GM18519 (cell line): ENCODE data around the gene PFKM.
"Not testable (repeated sequence)": the region's sequence is repeated elsewhere in the genome, so short reads cannot be mapped to it uniquely, and the experiment has no call there.

Source experiments
- ATAC-seq: cut with Tn5 transposase; IDR thresholded peaks from one replicate; pipeline ENCODE4 v1.9.1; 2021; ENCODE audit warnings: mild to moderate bottlenecking, moderate library complexity; ENCODE audit not compliant: unreplicated experiment, low FRiP score

PFKM gene

DNA sequence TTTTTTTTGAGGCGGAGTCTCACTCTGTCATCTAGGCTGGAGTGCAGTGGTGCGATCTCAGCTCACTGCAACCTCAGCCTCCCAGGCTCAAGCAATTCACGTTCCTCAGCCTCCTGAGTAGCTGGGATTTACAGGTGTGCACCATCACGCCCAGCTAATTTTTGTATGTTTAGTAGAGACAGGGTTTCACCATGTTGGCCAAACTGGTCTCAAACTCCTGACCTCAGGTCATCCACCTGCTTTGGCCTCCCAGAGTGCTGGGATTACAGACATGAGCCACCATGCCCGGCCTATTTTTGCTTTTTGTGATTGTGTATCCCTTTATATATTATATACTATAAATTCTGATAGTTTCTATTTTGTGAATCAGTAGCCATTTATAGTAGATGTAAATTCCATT lies 36.6 kb downstream of the PFKM start:
- not testable (repeated sequence) for ATAC-seq

DNA sequence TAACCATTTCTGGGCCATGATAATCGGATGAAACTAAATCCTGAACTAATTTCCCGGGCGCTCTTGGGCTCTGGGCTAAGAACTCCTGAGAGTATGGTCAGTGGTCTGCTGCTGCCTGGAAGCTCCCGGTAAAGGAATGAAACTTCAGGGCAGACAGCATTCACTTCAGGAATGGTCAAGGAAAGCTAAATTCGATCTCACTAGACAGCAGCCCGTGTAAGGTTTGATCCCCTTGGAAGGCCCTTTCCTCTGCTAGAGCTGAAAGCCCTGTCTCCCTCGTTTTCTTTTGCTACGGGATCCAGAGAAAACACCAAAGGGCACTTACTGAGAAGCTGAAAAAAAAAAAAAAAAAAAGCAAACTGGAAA lies 37.5 kb downstream of the PFKM start:
- no peak for ATAC-seq

DNA sequence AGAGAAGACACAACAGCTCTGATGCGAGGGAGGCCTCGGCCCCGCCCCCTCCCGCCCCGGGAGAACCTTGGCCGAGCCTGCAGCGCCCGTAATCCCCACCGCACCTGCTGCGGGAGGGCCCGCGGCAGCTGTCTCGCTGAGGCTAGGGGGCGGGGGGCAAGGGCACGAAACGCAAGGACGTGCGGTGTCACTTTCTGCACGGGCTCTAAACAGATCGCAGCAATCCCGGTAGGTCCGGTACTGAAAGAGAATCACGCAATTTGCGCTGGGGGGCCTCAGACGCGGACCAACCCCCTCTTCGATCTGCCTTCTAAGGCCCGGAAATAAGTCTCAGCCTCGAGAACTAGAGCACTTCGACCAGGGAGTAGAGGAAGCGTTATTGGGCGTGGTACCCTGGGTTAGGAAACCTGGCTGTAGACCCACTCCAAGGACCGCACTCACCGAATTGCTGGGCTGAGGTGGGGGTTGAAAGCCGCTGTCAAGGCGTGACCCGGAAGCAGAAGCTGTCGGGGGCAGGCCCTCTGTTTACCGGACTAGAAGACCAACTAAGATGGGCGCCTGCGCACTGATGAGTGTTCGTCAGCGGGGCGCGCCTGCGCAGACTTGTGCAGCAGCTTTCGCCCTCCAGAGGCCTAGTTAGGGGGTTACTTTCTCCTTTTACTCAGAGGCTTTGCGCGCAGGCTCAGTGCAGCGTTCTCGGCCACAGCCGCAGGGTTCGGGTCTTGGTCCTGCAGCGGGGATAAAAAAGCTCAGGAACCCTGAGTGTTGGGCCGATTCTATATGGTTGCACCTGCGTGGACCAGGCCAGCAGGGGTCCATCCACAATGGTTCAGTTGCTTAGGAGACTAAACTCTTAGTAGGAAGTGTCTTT lies 38.1 kb downstream of the PFKM start, which contains the start of gene ASB8:
ASB8 (minus strand) TSS at position 498 of the 871 bp plus-strand sequence. CDS start 4,019 bp downstream, outside the sequence.
- peak; percentile 87 for ATAC-seq

DNA sequence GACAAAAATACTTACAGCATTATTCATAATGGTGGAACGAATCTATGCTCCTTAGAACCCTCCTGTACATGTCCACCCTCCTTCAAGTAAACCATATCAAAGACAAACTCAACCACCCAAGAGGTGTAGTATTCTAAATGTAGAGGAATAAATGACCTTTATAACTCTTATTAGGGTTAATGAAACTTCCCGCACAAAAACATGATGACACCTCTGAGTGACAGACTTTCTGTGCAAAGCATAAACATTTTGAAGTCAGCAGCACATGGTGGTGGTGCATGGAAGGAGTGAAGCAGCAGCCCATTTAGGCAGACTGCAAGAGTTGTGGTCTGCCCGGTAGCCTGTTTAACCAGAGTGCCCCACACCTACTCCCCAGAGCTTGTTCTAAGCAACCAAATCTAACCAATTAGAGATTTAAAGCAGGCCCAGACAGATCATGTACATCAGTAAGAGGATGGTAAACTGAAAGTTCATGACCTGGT lies 38.8 kb downstream of the PFKM start:
- no peak for ATAC-seq

DNA sequence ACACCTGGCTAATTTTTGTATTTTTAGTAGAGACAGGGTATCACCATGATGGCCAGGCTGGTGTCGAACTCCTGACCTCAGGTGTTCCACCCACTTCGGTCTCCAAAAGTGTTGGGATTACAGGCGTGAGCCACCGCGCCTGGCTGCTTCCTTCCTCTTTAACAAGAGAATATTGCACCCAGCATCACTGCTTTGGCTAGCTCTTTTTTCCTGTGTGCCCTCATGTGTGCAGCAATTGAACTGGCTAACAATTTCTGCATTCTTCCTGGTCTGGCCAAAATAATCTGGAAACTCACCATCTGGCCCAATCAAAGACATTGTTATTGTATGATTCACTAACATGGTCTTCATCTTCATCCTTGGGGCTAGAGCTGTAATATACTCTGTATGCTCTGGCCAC lies 40.9 kb downstream of the PFKM start:
- no peak for ATAC-seq

DNA sequence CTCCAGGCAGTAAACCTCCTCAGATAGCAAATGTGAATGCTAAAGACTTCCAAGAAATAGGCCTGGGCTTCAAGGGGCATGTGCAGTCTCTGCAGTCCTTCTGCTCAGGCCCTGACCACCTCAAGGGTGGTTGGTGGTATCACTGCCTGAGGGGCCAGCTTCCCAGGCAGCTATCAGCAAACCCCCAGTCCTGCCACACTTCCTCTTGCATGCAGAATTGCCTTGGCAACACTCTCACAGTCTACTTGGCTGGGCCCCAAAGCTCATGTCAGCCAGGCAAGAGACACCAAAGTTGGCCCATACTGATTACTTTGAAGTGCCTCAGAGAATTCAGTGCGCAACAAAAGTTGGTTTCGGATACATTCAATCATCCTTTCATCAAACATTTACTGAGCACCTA lies 41.6 kb downstream of the PFKM start:
- ATAC-seq = no peak

DNA sequence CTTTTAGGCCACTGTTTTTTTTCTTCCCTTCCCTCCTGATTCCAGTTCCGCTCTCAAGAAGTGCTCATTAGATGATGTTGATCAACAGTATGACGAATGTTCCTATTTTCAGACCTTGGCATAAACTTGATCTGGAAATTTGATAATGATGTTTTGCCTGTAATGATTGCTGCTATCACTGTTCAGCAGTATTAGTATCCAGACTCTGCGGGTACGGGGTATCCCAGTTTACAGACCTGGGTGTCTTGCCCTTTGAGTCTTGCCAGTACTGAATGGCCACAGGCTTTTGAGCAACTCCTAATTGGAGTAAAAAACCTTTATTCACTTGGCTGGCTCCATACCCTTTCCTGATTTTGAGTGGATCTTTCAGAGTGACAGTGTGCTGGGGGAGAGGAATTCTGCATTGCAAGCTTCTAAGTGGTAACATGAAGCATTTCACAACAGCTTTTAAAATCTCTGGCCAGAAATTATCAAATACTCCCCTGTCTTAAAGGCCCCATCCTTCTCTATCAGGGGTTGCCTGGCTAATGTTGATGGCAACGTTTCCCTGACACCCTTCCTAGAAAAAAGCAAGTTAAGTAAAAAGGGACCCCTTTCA lies 44.1 kb downstream of the PFKM start:
- no peak for ATAC-seq

DNA sequence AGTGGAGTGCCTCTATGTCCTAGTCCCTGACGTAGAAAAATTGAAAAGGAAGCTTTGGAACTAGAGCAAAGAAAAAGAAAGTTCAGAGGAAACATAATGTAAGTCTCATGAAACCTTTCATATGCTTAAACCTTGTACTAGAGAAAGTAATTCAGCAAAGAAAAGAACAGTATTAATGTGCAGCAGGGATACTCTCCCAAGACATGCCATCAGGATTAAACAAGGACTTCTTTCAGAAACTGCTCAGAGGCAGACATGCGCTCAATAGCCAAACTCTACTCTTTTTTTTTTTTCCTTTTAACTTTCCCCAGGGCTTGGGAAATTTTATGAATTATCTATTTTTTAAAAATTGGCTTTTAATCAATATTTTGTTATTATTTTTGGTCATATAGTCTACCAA lies 45.3 kb downstream of the PFKM start:
- no peak for ATAC-seq

DNA sequence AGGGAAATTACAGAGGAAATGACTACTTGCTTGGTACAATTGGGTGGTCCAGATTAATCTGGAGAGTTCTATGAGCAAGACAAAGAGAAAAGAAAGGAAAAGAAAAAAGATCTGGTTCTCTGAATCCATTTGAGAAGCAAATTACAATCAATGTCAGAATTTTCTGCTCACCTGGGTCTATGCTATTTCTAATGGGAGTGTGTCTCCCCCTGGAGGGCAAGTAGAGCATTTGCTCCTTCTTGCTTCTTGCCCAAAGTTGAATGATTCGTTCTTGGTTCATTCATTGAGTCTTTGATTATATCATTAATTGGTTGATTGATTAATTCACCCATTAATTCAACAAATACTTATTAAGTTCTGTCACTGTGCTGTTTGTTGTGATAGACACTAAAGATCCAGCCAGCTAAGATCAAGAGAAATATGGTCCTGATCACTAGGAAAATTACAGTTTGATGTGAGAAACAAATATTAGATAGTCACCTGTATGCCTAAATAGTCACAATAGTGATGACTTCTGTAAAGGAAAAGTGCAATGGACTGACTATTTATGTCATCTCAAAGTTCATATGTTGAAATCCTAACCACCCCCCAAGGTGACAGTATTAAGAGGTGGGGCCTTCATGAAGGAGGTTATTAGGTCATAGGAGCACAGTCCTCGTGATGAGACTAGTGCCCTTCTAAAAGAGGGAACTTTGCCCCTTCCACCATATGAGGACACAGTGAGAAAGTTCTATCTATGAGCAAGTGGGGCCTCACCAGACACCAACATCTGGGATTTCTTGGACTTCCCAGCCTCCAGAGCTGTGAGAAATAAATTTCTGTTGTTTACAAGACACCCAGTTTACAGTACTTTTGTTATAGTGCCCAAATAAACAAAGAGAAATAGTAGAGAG lies 46.2 kb downstream of the PFKM start:
- ATAC-seq = no peak

DNA sequence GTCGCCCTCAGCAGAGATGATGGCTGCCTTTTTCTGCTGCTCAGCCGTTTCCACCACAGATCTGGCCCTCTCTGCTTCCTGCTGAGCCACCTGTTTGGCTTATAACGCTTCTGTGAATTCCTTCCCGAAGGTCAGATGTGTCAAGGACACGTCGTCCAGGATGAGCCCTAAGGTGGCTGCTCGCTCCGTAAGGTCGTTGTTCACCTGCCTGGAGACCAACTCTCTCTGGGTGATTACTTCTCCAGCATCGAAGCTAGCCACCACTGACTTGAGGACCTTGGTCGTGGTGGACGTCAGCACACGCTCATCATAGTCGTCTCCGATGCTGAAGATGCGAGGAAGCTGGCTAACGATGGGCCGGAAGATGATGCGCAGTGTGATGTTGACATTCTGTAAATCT lies 49.8 kb downstream of the PFKM start:
- ATAC-seq = no peak

DNA sequence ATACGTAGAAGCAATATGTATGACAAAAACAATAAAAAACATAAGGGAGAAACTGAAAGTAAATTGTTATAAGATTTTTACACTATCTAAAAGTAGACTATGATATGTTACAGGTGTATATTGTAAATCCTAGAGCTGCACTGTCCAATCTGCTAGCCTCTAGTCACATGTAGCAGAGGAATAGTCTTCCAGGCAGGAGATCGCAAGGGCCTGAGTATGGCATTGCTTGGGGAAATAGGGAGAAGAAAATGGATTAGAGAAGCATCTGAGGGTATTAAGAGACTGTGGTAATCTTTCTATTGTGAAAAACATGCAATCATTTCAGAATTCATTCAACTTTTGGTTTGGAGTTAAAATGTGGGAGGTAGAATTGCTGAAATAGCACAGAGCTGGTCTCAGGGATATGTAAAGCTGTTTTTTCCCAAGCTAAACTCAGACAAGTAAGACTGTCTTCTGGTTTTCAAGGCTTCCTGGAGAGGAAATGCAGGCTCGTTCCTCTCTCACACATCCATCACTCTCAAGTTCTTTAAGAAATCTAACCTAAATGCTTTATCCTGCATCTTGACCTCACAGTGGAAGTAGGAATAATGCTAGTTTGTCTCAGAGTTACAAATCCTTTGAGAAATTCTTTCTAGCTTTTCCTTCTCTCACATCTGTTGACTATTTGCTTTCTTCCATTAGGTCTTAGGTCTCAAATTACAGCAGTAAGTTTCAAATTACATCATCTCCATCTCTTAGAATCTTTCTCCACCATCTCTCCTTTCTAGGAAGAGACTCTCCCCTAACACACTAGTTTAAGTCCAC lies 56.7 kb downstream of the PFKM start:
- no peak for ATAC-seq

DNA sequence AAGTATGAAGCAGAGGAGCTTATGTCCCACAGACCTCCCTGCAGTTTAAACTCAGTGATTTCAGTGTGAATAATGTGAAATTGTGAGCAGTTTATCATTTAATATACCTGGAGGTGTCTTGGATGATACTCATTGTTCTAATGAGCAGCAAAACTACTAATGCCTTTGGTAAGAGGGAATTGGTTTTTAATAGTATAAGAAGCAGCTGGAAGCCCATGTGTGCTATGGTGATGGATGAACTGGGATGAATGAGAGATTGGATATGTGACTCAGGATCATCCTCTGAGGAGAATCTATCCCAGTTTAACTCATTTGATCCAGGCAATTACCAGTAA lies 57.2 kb downstream of the PFKM start:
- ATAC-seq = no peak

DNA sequence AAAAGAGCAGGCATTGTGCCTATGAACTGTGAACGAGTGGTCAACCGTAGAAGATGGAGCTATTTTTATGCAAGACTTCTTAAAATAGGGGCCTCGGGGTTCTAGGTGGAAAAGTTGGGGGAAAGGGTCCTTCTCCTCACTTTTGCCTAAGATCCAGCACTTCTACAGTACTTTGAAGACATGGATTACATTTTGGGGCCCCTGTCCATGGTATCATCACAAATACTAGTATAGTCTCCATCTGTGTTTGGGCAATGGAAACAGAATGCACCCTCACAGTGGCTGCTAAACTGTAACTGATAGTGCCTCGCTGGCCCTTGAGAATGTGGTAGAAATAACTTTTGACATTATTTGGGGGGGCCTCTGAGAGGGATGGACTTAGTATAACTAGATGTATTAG lies 58.8 kb downstream of the PFKM start:
- ATAC-seq = no peak

DNA sequence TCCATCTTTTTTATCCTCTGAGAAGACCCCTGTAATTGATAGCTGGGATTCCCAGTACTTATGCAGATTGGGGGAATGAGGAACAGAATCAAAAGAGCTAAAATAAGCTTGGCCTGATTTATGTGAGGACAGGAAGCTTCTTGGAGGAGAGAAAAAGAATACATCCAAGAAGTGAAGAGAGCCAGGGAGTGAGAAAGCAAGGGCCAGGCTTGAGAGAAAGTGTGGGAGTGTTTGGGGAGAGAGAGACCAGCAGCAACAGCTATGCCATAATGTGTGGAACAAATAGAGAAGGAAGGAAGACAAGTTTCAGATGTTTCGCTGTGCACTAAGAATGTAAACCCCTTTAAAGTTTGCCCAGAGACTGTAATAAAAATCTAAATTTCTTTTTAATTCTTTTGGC lies 60.3 kb downstream of the PFKM start:
- ATAC-seq = no peak

DNA sequence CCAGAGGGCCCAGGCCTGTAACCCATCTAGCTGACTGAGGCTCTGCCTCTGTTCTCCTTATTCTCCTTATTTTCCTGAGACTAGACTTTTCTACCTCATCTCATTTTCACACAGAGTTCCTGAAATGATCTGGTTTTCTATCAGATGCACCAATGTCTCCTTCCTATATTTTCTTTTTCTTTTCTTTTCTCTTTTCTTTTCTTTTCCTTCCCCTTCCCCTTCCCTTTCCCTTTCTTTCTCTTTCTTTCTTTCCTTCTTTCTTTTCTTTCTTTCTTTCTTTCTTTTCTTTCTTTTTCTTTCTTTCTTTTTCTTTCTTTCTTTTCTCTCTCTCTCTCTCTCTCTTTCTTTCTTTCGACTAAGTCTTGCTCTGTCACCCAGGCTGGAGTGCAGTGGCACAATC lies 61.3 kb downstream of the PFKM start:
- no peak for ATAC-seq

DNA sequence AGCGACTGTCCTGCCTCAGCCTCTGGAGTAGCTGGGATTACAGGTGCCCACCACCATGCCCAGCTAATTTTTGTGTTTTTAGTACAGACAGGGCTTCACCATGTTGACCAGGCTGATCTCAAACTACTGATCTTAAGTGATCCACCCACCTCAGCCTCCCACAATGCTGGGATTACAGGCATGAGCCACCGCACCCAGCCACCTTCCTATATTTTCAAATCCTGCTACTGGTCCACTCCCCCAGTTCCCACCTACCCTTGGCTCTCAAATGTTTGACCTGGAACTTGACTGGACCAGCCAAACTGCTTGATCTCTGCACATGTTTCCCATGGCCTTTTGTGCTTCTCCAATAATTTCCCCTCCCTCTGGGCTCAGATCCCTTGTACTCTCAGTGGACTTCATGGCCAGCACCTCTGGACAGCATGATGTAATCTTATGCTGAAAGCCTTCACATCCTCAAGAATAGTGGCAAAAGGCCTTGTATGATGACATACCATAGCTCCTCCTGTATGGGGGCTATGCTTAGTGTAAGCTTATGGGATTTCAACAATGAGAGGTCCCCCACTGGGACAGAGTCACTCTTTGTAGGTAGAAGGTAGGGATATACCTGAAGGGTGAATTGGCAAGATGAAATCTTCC lies 61.8 kb downstream of the PFKM start:
- ATAC-seq = no peak

DNA sequence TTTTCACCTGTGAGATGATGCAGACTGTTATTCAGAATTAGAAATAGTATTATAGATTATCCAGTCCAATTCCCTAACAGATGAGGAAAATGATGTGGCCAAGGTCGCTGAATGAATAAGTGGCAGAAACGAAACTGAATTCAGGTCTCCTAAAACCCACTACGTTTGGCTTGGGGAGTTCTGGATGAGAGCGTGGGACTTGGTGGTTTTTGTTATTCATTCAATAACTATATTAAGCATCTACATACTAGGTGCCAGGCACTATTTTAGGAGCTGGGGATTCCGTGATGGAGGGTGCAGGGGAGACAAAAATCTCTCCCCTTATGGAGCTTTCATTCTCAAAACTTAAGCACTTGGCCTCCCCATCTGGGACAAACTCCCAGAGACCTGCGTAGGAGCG lies 63.5 kb downstream of the PFKM start:
- ATAC-seq = no peak

DNA sequence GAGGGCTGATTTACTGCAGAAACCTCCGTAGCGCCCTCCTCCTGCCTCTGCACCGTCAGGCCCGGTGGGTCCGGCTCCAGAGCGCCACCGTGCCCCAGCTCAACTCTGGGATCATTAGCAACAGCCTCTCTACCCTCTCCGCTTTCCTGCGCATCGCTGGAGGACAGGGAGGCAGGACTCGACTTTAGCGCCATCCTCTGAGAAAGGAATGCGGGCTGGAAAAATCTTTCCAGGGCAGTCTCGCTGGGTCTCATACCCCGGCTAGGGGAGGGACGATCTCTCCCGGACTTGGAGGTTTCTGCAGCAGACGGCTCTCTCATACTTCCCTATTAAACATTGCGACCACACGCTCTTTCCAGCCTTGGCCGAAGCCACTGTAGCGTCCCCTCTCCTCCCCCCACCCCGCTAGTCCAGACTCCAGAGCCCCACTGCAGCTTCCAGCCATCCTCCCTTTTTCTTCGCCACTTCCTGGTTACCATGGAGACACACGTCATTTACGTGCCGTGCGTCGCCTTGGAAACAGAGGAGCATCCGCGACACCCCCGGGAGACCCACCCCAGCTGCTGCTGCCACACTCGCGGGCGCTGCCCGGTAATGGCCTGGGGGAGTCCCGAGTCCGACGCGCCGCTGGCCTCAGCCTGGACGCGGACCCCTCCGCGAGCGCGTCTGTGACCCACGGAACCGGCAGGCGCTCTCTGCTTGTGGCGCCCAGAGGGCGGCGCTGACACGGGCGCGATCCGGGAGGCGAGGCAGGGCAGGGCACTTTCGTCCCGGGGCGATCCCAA lies 64.1 kb downstream of the PFKM start, which contains the start of gene CCDC184:
CCDC184 (plus strand) TSS at position 554 of the 785 bp plus-strand sequence. CDS start 479 bp downstream, outside the sequence.
- ATAC-seq = peak; percentile 33
